Gastrocnemius medialis (tissue), 4 donors: Measurements from ENCODE around the gene BTBD16. TPM values are rescaled to one million over a fixed set of nuclear protein-coding genes. Genes with fewer than 3 reads are reported as not detected.

Experiments used
- ATAC-seq, 2 donors: fragments of 150-250 bp; one replicate each; pipeline ENCODE4 v1.9.1; 2016
- DNase-seq, 2 donors: peaks; one replicate each; pipeline ENCODE4 v3.0.0-alpha.2; 2019
- H3K27ac ChIP-seq, 4 donors: fragments of 200-600 bp; sonication (generic); 1 replicate in 1 of 4; 2 replicates in 3 of 4; pipeline ENCODE4 v1.5.1; 2016 to 2018; ENCODE audit warnings: mild to moderate bottlenecking in 2 of 4, moderate library complexity in 1 of 4
- H3K27me3 ChIP-seq, 3 donors: fragments of 200-600 bp; sonication (generic) in 2 of 3; 1 replicate in 1 of 3; 2 replicates in 2 of 3; pipeline versions ENCODE4 v1.5.1 to v1.6.0; 2016 to 2019; ENCODE audit warnings: mild to moderate bottlenecking in 1 of 3, moderate library complexity in 1 of 3
- H3K36me3 ChIP-seq, 2 donors: fragments of 200-600 bp; sonication (generic) in 1 of 2; one replicate each; pipeline ENCODE4 v1.5.1; 2017 to 2018
- H3K4me1 ChIP-seq, 2 donors: fragments of 200-600 bp; sonication (generic) in 1 of 2; one replicate each; pipeline ENCODE4 v1.5.1; 2016 to 2017; ENCODE audit warnings: mild to moderate bottlenecking in 2 of 2
- H3K4me3 ChIP-seq, 4 donors: fragments of 200-600 bp; sonication (generic) in 3 of 4; 1 replicate in 1 of 4; 2 replicates in 3 of 4; pipeline ENCODE4 v1.5.1; 2016 to 2019; ENCODE audit warnings: mild to moderate bottlenecking in 2 of 4
- H3K9me3 ChIP-seq, 3 donors: fragments of 200-600 bp; sonication (generic) in 2 of 3; 1 replicate in 1 of 3; 2 replicates in 2 of 3; pipeline ENCODE4 v1.5.1; 2016 to 2019
- POLR2A ChIP-seq, 2 donors: fragments of 450-650 bp; IDR thresholded peaks; one replicate each; pipeline ENCODE4 v1.6.1; 2017; ENCODE audit warnings: antibody characterized with exemption in 2 of 2, mild to moderate bottlenecking in 2 of 2, moderate library complexity in 2 of 2
- in situ Hi-C, 4 donors: fragments of 200-750 bp; cut with MboI; loops; one replicate each; pipeline versions ENCODE4 v1.15.0 to v1.8.0; 2017; ENCODE audit warnings: low sequenced_read_pairs in 4 of 4
- intact Hi-C: fragments of 100-400 bp; cut with DNase I; formaldehyde crosslinking; loops from one replicate; pipeline ENCODE4 v1.15.1; 2023; ENCODE audit warnings: low total_unique reads
- total RNA-seq, 4 donors: library from RNA; depleted of rRNA; stranded (reverse); fragments of >200 nt; gene quantifications; one replicate each; pipeline versions ENCODE4 v1.1.0 to v1.2.3, GENCODE V29; 2016
- TF ChIP-seq, protein P1 (sequence below), 5 experiments: fragments of 450-650 bp in 3 of 5; fragments of 200-600 bp in 2 of 5; sonication (generic) in 2 of 5; IDR thresholded peaks in 4 of 5; conservative IDR thresholded peaks in 1 of 5; 1 replicate in 4 of 5; 2 replicates in 1 of 5; pipeline ENCODE4 v1.5.1; 2016 to 2019; ENCODE audit warnings: antibody characterized with exemption in 5 of 5, mild to moderate bottlenecking in 3 of 5, moderate library complexity in 3 of 5

BTBD16 gene
- total RNA-seq, 4 donors from 2014 or later, result 0.46 to 0.55 TPM; not detected in 2

DNA sequence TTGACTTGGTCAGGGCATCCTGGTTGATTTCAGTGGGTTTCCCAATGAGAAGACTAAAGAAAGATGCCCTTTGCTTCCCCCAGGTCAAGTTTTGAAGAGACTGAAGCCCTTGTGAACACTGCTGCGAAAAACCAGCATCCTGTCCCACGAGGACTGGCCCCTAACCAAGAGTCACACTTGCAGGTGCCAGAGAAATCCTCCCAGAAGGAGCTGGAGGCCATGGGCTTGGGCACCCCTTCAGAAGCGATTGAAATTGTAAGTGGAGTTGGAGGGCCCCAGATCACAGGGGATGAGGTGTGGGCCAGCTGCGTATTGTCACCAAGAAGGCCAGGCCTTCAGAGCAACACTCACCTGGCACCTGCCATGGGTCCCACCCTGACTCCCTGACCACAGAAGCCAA is 43.3 kb upstream of the BTBD16 start:
- Histone ChIP-seq H3K27me3 (no peaks in the 10 kb centered on the region), H3K36me3 (peaks cover 0 to 72% of the 10 kb centered on the region in 2 donors), H3K4me3 (no peak overlapping the region), H3K4me1 (peaks cover 24 to 26% of the 10 kb centered on the region in 2 donors), H3K9me3 (no peaks in the 10 kb centered on the region), H3K27ac (peak overlapping the region; percentile 15 to 85 (median 42))
- ATAC-seq (no peak), DNase-seq (no peak)
- TF ChIP-seq, protein P1, sequence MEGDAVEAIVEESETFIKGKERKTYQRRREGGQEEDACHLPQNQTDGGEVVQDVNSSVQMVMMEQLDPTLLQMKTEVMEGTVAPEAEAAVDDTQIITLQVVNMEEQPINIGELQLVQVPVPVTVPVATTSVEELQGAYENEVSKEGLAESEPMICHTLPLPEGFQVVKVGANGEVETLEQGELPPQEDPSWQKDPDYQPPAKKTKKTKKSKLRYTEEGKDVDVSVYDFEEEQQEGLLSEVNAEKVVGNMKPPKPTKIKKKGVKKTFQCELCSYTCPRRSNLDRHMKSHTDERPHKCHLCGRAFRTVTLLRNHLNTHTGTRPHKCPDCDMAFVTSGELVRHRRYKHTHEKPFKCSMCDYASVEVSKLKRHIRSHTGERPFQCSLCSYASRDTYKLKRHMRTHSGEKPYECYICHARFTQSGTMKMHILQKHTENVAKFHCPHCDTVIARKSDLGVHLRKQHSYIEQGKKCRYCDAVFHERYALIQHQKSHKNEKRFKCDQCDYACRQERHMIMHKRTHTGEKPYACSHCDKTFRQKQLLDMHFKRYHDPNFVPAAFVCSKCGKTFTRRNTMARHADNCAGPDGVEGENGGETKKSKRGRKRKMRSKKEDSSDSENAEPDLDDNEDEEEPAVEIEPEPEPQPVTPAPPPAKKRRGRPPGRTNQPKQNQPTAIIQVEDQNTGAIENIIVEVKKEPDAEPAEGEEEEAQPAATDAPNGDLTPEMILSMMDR (IDR thresholded peaks at IDR 0.05 in 4 of 5, conservative IDR thresholded peaks at IDR 0.05 in 1 of 5), result no peak
- no peak for TF ChIP-seq POLR2A (IDR thresholded peaks at IDR 0.05)
- intact Hi-C loops (no loop called here), in situ Hi-C loops (no loop called here)

DNA sequence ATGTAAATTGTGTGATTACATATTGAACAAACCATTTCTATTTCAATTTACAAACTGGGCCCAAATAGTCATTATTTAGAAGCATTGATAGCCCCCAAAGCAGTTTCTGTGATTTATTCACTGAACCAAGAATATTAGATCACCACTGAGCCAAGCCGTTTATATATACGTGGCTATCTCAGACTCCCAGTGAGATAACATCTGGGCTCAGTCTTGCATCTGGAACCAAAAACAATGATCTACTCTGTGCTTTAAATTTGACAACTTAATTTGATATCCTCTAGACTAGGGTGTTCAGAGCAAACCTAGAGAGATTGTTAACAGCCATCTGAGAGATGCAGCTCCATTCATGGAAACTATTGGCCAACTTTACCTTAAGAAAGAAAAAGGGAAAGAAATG is 41.4 kb upstream of the BTBD16 start:
- H3K27ac ChIP-seq, result peak overlapping the region in 3 of 4 donors; percentile 85 to 95 (median 88)
- H3K9me3 ChIP-seq, result no peaks in the 10 kb centered on the region
- DNase-seq (no peak), ATAC-seq (no peak)
- H3K4me3 ChIP-seq, result no peak overlapping the region
- H3K4me1 ChIP-seq, result peaks cover 30% of the 10 kb centered on the region in 2 donors
- no peaks in the 10 kb centered on the region for H3K27me3 ChIP-seq
- H3K36me3 ChIP-seq, result peaks cover 0 to 64% of the 10 kb centered on the region in 2 donors
- TF ChIP-seq POLR2A (IDR thresholded peaks at IDR 0.05), result no peak
- TF ChIP-seq, protein P1 (IDR thresholded peaks at IDR 0.05 in 4 of 5, conservative IDR thresholded peaks at IDR 0.05 in 1 of 5), result no peak
- in situ Hi-C loops, result no loop called here
- intact Hi-C loops, result loop anchor here (10.0 kb wide), 1 partner anchor 175 kb away; no protein-coding TSS in a partner anchor

DNA sequence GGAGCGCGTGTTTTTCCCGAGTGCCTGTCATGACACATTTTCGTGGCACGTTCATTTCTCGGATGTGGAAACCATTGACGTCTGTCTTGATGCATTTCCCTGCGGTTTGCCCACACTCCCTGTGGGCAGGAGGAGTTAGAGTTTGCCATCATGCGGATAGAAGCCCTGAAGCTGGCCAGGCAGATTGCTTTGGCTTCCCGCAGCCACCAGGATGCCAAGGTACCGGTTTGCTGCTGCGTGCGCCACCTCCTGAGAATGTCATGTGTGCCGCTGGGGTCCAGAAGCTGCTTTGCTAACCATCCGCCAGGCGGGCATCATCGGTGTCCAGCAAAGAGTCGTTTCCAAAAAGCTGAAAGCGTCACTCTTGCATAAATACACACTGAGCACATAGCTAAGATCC is 40.9 kb upstream of the BTBD16 start:
- no peak for ATAC-seq
- peak overlapping the region; percentile 5 to 95 (median 86) for H3K27ac ChIP-seq
- TF ChIP-seq, protein P1 (IDR thresholded peaks at IDR 0.05 in 4 of 5, conservative IDR thresholded peaks at IDR 0.05 in 1 of 5), result no peak
- TF ChIP-seq POLR2A (IDR thresholded peaks at IDR 0.05), result no peak
- DNase-seq, result no peak
- H3K36me3 ChIP-seq, result peaks cover 0 to 60% of the 10 kb centered on the region in 2 donors
- in situ Hi-C loops, result no loop called here
- H3K4me3 ChIP-seq, result no peak overlapping the region
- intact Hi-C loops, result loop anchor here (10.0 kb wide), 1 partner anchor 175 kb away; no protein-coding TSS in a partner anchor
- H3K27me3 ChIP-seq, result no peaks in the 10 kb centered on the region
- H3K9me3 ChIP-seq, result no peaks in the 10 kb centered on the region
- peaks cover 34% of the 10 kb centered on the region in 2 donors for H3K4me1 ChIP-seq

DNA sequence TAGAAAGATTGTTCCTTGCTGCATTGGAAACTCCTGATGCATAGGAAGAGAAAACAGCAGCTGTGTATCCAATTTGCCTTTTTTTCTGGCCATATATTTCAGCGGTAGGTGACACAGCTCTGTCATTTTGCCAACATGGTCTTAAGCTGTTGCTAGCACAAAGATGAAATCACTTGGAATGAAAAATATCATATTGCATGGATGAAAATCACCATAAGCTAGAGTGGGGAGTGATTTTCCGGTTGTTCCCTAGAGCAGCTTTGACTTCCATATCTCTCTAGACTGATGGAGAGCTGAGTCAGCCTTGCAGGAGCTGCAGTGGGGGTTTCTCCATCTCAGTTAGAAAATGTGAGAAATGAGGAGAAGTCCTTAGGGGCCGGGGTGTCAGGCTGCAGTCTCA is 38.3 kb upstream of the BTBD16 start:
- no peaks in the 10 kb centered on the region for H3K27me3 ChIP-seq
- intact Hi-C loops, result loop anchor here (2.0 to 10.0 kb wide), 2 partner anchors 82 to 178 kb away; no protein-coding TSS in a partner anchor

More for the DNA sequence above, 38.3 kb upstream of the BTBD16 start:
- H3K4me3 ChIP-seq, result no peak overlapping the region
- peak in 1 of 2 donors; percentile 21 for ATAC-seq
- TF ChIP-seq, protein P1 (IDR thresholded peaks at IDR 0.05 in 4 of 5, conservative IDR thresholded peaks at IDR 0.05 in 1 of 5), result no peak
- TF ChIP-seq POLR2A (IDR thresholded peaks at IDR 0.05), result no peak
- H3K9me3 ChIP-seq, result no peaks in the 10 kb centered on the region
- in situ Hi-C loops, result no loop called here
- peak overlapping the region; percentile 83 to 95 (median 86) for H3K27ac ChIP-seq
- peaks cover 34% of the 10 kb centered on the region in 2 donors for H3K4me1 ChIP-seq
- DNase-seq, result no peak
- H3K36me3 ChIP-seq, result peaks cover 0 to 53% of the 10 kb centered on the region in 2 donors
